ENCODE results near the gene UNK.
A peak's percentile ranks its signal among the peaks of the same experiment; 100 is the strongest.

GRCh38 chr17:75753514-75754377 is 30.9 kb upstream of the UNK start:
- TF ChIP-seq ARNTL (CRISPR knock-in tag; IDR thresholded peaks at IDR 0.05; ENCODE audit: borderline replicate concordance, low read depth) (0 out of 2 replicates have a peak, but pooled peaks have one; percentile 55), SNAI2 (CRISPR knock-in tag; IDR thresholded peaks at IDR 0.05) (0 out of 2 replicates have a peak, but pooled peaks have one; percentile 10), POU6F1 (CRISPR knock-in tag; IDR thresholded peaks at IDR 0.05; ENCODE audit: borderline replicate concordance, low read depth) (no peak), ZFP30 (CRISPR knock-in tag; IDR thresholded peaks at IDR 0.05) (no peak), ESRRG (CRISPR knock-in tag; IDR thresholded peaks at IDR 0.05) (no peak)

Measured in SK-N-SH treated with all-trans-retinoic acid at 6 μM for 48 hours (cell line).